DMS53 (cell line): Measurements from ENCODE around the gene SNRPE.

Experiments used
- DNase-seq: peaks from one replicate; lab custom pipeline; 2025; lab: John Stamatoyannopoulos, UW

Gene SNRPE

DNA sequence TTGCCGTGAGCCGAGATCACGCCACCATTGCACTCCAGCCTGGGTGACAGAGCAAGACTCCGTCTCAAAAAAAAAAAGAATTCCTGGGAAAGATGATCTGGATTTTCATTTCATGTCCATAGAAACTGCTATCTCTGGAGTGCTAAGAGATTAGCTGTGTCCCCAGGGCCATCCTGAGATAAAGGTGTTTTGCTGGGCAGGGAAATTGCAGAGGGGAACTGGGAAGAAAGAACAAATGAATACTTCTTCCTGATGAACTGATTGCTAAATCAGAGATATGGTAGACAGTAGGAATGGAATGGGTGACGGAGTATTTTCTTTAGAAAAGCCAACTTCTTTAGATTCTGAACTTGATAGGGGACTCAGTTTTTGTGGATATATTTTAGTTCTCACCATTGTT is 19.2 kb downstream of the SNRPE start:
- DNase-seq, result no peak

DNA sequence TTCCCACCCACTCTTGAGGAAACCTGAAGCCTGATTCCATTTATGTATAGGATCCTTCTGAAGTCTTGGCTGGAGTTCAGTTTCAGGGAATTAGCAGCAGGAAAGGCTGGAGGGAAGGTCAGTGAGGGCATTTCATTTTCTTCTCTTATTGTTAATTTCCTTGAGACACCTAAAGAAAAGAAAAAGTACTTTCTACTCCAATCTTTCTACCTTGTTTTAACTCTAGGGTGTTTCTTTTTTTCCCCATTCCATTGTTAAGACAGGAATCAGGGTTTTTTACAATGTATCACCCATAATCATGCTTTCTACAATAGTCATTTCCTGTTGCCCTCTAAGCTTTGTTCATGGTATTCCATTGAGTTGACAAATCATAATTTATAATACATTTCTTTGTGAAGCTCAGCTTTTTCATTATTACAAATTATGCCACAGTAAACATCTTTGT is 27.4 kb downstream of the SNRPE start:
- DNase-seq, result no peak

DNA sequence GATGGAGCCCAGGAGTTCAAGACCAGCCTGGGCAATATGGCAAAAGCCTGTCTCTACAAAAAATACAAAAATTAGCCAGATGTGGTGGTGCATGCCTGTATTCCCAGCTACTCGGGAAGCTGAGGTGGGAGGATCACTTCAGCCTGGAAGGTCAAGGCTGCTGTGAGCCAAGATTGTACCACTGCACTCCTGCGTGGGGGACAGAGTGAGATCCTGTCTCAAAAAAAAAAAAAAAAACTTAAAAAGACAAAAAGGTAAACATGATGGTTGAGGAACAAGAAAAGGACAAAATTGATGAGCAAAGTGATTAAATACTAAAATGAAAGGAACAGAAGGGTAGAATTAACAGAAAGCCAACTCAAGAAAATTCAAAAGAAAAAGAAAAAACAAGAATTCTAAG is 30.6 kb downstream of the SNRPE start:
- no peak for DNase-seq

DNA sequence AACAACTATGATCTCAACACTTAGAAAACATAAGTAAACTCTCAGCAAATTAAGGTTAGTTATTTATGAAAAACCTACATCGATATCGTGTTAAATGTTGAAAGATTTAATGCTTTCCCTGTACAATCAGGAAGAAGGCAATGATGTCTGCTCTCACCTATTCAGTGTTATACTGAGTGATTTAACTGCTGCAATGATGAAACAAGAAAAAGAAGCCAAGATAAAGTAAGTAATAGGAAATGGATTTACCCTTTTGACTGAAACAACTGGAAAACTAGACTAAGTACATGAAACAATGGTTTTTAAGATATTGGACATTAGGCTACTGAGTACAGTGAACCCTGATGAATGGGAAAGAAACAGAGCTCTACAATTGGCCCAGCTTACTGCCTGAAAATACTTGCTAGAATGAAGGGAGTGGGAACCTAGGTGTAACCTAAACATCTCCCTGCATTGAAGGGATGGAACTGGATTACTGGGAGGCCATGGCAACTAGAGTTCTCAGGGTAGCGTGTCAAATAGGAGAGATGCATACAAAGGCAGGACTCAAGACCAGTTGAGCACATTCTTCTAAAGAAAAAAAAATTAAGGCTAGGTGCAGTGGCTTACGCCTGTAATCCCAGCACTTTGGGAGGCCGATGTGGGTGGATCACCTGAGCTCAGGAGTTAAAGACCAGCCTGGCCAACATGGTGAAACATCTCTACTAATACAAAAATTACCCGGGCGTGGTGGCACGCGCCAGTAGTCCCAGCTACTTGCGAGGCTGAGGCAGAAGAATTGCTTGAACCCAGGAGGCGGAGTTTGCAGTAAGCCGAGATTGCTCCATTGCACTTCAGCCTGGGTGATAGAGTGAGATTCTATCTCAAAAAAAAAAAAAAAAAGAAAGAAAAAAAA is 37.3 kb downstream of the SNRPE start:
- DNase-seq, result no peak

DNA sequence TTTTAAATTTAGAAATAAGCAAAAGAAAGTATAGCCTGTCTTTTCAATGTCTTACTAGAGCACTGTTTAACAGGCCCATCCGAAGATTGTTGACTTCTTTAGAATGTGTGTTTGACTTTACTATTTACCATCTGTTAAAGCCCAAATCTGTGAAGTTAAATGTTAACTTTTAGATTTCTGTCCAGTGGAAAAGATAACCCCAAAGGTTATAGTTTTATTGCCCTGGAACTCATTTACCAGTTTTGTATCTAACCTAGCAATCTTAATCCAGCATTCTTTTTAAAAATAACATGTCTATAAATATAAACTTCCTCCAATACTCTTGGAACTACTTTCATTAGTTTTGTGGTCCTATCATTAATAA is 37.9 kb downstream of the SNRPE start:
- no peak for DNase-seq

DNA sequence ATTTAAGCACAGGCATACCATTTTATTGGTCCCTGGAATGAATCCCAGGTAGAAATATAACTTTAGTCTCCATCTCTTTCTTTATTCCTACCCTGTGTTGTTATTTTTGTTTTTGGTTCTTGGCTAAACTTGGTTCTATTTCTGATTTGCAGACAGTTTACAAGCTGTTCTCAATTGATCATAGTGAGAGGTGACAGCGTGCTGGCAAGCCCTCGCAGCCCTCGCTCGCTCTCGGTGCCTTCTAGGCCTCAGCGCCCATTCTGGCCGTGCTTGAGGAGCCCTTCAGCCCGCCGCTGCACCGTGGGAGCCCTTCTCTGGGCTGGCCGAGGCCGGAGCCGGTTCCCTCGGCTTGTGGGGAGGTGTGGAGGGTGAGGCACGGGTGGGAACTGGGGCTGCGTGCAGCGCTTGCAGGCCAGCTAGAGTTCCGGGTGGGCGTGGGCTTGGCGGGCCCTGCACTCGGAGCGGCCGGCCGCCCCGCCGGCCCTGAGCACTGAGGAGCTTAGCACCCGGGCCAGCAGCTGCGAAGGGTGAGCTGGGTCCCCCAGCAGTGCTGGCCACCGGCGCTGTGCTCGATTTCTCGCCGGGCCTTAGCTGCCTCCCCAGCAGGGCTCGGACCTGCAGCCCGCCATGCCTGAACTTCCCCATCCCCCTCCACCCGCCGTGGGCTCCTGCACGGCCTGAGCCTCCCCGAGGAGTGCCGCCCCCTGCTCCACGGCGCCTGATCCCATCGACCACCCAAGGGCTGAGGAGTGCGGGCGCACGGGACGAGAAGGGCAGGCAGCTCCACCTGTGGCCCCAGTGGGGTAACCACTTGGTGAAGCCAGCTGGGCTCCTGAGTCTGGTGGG is 38.7 kb downstream of the SNRPE start:
- no peak for DNase-seq

DNA sequence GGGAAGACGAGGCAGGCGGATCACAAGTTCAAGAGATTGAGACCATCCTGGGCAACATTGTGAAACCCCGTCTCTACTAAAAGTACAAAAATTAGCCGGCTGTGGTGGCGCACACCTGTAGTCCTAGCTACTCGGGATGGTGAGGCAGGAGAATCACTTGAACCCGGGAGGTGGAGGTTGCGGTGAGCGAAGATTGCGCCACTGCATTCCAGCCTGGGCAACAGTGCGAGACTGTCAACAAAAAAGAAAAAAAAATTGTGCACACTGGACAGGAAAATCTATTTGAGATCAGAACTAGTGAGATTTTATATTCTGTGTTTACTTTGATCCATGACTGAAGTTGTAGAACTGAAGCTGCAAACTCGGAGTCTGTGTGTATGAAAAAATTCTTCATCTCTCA is 40.2 kb downstream of the SNRPE start:
- no peak for DNase-seq

DNA sequence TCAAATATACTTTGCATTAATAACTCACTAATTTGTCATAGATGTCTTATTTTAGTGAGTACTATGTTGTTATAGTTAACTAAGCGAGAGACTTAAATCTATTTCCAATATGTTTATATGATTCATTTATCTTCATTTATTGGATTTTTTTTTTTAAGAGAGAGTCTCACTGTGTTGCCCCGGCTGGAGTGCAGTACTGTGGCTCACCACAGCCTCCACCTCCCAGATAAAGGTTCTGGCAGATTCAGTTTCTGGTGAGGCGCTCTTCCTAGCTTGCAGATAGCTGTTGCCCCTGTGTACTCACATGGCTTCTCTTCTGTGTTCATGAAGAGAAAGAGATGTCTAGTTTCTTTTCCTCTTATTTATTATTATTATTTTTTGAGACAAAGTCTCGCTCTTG is 43.9 kb downstream of the SNRPE start:
- DNase-seq, result no peak

DNA sequence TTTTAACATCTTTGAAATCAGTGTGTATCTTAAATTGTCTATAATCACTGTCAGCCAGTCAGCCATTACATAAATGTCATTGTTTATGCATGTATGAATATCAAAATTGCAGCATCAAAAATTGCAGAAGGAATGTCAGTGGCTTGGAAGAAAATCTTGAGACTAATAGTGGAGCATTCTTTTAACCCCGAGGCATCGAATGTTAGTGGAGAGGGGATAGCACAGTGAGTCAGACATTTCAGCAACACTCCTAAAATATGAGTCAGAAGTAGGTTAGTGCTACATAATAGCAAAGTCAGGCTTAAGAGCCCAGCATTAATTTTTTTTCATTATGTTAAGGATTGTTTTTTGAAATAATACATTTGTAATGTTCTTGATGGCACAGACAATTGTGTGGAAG is 45.5 kb downstream of the SNRPE start:
- DNase-seq, result peak; percentile 31

DNA sequence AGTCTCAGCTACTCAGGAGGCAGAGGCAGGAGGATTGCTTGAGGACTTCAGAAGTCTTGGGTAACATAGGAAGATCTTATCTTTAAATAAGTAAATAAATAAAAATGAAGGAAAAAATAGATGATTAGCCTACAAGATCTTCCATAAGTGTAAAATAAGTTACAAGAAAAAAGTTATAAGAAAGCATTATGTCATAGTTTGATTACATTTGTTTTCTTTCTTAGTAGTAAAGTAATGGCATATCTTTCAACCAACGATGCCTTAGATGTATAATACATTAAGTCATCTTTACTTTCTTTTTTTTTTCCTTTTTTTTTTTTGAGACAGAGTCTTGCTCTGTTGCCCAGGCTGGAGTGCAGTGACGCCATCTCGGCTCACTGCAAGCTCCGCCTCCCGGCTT is 46.5 kb downstream of the SNRPE start:
- DNase-seq, result no peak

DNA sequence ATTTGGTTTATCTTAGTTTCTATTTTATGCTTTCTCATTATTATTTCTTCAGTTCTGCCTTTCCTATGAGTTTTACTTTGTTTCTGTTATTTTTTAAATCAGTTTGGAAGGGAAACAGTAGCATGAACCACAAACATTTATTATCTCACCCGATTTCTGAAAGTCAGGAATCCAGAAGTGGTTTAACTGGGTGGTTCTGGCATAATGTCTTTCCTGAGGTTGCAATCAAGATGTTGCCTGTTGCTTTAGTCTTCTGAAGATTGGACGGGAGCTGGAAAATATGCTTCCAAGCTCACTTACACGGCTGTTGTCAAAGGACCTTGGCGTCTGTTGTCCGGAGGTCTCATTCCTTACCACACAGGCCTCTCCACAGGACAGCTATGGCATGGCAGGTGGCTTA is 50.4 kb downstream of the SNRPE start:
- DNase-seq, result no peak

DNA sequence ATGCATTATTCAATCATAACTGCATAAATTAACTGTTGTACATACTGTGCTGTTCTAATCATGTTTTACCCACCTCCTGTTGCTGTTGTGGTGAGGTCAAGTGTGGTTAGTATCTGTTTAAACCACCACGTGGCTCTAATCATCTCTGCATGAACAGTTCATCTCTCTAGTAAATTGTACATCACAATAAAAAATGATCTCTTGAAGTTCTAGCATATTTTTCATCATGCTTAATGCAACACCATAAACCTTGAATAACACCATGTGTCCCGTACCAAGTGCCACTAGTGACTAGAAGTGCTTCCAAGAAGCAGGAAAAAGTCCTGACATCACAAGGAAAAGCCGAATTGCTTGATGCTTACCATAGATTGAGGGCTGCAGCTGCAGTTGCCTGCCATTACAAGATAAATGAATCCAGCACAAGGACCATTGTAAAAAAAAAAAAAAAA is 51.7 kb downstream of the SNRPE start:
- no peak for DNase-seq

DNA sequence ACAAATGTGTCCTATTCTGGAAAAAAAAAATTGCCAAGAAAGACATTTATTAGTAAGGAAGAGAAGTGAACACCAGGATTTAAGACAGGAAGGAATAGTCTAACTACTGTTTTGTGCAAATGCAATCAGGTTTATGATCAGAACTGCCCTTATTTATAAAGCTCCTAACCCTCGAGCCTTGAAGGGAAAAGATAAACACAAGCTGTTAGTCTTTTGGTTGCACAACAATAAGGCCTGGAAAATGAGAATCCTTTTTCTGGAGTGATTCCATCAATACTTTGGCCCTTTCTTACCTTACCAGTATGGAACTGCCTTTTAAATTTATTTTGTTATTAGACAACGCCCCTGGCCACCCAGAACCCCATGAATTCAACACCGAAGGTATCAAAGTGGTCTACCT is 52.9 kb downstream of the SNRPE start:
- no peak for DNase-seq

DNA sequence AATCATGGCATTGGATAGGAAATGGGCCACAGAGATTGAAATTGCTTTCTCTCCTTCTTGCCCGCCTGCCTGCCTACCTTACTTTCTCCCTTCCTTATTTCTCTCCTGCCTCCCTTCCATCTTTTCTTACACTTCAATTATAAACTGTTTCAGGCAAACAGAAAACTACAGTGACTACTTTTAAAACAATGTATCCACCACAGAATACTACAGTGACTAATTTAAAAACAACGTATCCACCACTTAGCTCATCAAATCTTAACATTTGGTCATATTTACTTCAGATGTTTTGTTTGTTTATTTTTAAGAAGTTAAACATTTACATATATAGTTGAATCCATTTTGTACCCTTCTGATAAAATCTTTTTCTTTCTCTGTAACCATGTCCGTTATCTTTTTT is 54.4 kb downstream of the SNRPE start:
- no peak for DNase-seq

DNA sequence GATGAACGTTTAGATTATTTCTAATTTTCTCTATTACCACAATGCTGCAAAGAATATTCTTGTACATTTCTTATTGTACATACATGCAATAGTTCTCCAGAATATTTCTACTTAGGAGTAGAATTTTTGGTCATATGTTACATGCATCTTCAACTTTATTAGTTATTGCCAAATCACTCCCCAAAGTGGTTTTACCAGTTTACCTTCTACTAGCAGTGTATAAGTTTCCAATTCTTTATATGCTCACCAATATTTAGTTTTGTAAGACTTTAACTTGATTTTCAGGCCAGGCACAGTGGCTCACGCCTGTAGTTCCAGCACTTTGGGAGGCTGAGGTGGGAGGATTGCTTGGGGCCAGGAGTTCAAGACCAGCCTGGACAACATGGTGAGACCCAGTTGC is 55.4 kb downstream of the SNRPE start:
- no peak for DNase-seq
